Spleen (tissue), 7 donors: ENCODE data around the gene FAT4.

Experiments
- CTCF ChIP-seq, 11 experiments: fragments of 200-600 bp in 7 of 11; fragments of 450-650 bp in 4 of 11; sonication (generic) in 4 of 11; IDR thresholded peaks in 8 of 11; conservative IDR thresholded peaks in 3 of 11; 1 replicate in 7 of 11; 2 replicates in 4 of 11; pipeline versions ENCODE4 v1.4.0 to v1.8.0; 2016 to 2021; ENCODE audit warnings: antibody characterized with exemption in 11 of 11, inconsistent platforms in 4 of 11, mild to moderate bottlenecking in 1 of 11
- POLR2A ChIP-seq, 3 donors: fragments of 450-650 bp; IDR thresholded peaks; one replicate each; pipeline ENCODE4 v1.5.1; 2017; ENCODE audit warnings: antibody characterized with exemption in 3 of 3, mild to moderate bottlenecking in 1 of 3
- donor health status: DM: no; HTN: no; CAD: no; lungs with moderate emphysema.
- donor health status: DM: no; HTN: no; CAD: no.
- donor health status: DM: no; HTN: no; CAD: no.

- TF ChIP-seq CTCF (IDR thresholded peaks at IDR 0.05 in 8 of 11, conservative IDR thresholded peaks at IDR 0.05 in 3 of 11) (no peak), POLR2A (IDR thresholded peaks at IDR 0.05) (no peak)
Measured at GRCh38 chr4:125350470-125351135, 35.8 kb downstream of the FAT4 start.
